ENCODE measurements around the gene DIABLO.

DNA sequence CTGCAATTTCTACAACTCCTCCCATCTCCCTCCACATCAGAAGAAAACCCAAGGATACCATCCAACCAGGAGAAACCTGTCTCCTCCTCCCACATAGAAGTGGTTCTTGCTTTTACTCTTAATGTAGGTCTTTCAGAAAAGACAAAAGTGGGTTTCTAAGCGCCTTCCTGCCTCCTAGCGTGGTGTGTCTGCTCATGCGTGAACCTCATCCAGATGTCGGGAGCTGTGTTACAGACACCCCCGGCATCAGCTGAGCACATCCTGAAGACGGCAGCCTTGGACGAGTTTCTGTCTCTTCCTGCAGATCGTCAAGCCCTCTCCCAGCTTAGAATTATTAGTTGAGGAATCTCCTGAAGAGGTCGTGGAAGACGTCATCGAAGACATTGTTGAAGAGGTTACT, 33.4 kb downstream of the DIABLO start:
- TF ChIP-seq POLR2A (IDR thresholded peaks at IDR 0.05; ENCODE audit: low read length) (no peak), CTCF (IDR thresholded peaks at IDR 0.05) (no peak)

Measured in A549 (cell line).